ENCODE data around the gene NF1. TPM values are rescaled to one million over a fixed set of nuclear protein-coding genes. Genes with fewer than 3 reads are reported as not detected.
"Not testable (repeated sequence)": the region's sequence is repeated elsewhere in the genome, so short reads cannot be mapped to it uniquely, and the experiment has no call there.

Gene NF1
- total RNA-seq, 3 donors from 2014 or later = 61.6 to 129 (median 97.7) TPM

- intact Hi-C loops (cut with DNase I; ENCODE audit: low total_unique reads) = no loop called here
- Histone ChIP-seq H3K27me3 (no peaks in the 10 kb centered on the region), H3K27ac (no peak overlapping the region), H3K9me3 (no peaks in the 10 kb centered on the region), H3K36me3 (no peaks in the 10 kb centered on the region), H3K4me1 (no peaks in the 10 kb centered on the region), H3K4me3 (no peak overlapping the region)
- no peak for DNase-seq (ENCODE audit: low spot score in 2 of 2)
- TF ChIP-seq POLR2A (IDR thresholded peaks at IDR 0.05) (no peak), POLR2AphosphoS5 (IDR thresholded peaks at IDR 0.05) (no peak), CTCF (IDR thresholded peaks at IDR 0.05) (no peak)
Observed at GRCh38 chr17:31079731-31080130, 15.0 kb upstream of the NF1 start.

GRCh38 chr17:31085563-31085962, 9.2 kb upstream of the NF1 start:
- Histone ChIP-seq H3K4me1 (no peaks in the 10 kb centered on the region), H3K27ac (no peak overlapping the region), H3K27me3 (no peaks in the 10 kb centered on the region), H3K4me3 (no peak overlapping the region), H3K36me3 (no peaks in the 10 kb centered on the region), H3K9me3 (no peaks in the 10 kb centered on the region)
- intact Hi-C loops (cut with DNase I; ENCODE audit: low total_unique reads) = no loop called here
- no peak for DNase-seq (ENCODE audit: low spot score in 2 of 2)
- TF ChIP-seq POLR2AphosphoS5 (IDR thresholded peaks at IDR 0.05) (no peak), CTCF (IDR thresholded peaks at IDR 0.05) (no peak), POLR2A (IDR thresholded peaks at IDR 0.05) (no peak)

GRCh38 chr17:31089471-31089870, 5.3 kb upstream of the NF1 start:
- Histone ChIP-seq H3K4me3 (no peak overlapping the region), H3K36me3 (no peaks in the 10 kb centered on the region), H3K4me1 (no peaks in the 10 kb centered on the region), H3K9me3 (no peaks in the 10 kb centered on the region), H3K27ac (no peak overlapping the region), H3K27me3 (no peaks in the 10 kb centered on the region)
- TF ChIP-seq CTCF (IDR thresholded peaks at IDR 0.05) = no peak
- no peak for TF ChIP-seq POLR2A (IDR thresholded peaks at IDR 0.05)
- no peak for TF ChIP-seq POLR2AphosphoS5 (IDR thresholded peaks at IDR 0.05)
- no peak for DNase-seq (ENCODE audit: low spot score in 2 of 2)
- intact Hi-C loops (cut with DNase I; ENCODE audit: low total_unique reads) = no loop called here

- H3K4me1 ChIP-seq; intact Hi-C loops (cut with DNase I; ENCODE audit: low total_unique reads); DNase-seq (ENCODE audit: low spot score in 2 of 2); H3K27me3 ChIP-seq; H3K9me3 ChIP-seq; H3K36me3 ChIP-seq; H3K27ac ChIP-seq; H3K4me3 ChIP-seq: not testable (repeated sequence)
Observed at GRCh38 chr17:31090650-31091049, 4.1 kb upstream of the NF1 start.

- Histone ChIP-seq H3K27ac (no peak overlapping the region), H3K27me3 (no peaks in the 10 kb centered on the region), H3K9me3 (no peaks in the 10 kb centered on the region), H3K4me1 (no peaks in the 10 kb centered on the region), H3K36me3 (no peaks in the 10 kb centered on the region), H3K4me3 (no peak overlapping the region)
- intact Hi-C loops (cut with DNase I; ENCODE audit: low total_unique reads) = no loop called here
- no peak for DNase-seq (ENCODE audit: low spot score in 2 of 2)
- TF ChIP-seq CTCF (IDR thresholded peaks at IDR 0.05) (no peak), POLR2AphosphoS5 (IDR thresholded peaks at IDR 0.05) (no peak), POLR2A (IDR thresholded peaks at IDR 0.05) (no peak)
Observed at GRCh38 chr17:31092475-31093064, 2.2 kb upstream of the NF1 start.
